ENCODE results near the gene ATP5ME. TPM values are rescaled to one million over a fixed set of nuclear protein-coding genes. Genes with fewer than 3 reads are reported as not detected.

The ATP5ME gene
- total and polyA plus RNA-seq, 2 of the 13 experiments (the other 11 are each of a cell fraction or from before 2014, with no cell fraction given): 305 to 753 TPM

- TF ChIP-seq ZNF672 (CRISPR knock-in tag; IDR thresholded peaks at IDR 0.05) (no peak), NFIC (IDR thresholded peaks at IDR 0.05; ENCODE audit: low read length) (no peak), MLX (CRISPR knock-in tag; IDR thresholded peaks at IDR 0.05) (peak; percentile 12; the same call in 1 of the 2 replicates), ZBTB43 (CRISPR knock-in tag; conservative IDR thresholded peaks at IDR 0.05) (no peak), RELA (CRISPR knock-in tag; IDR thresholded peaks at IDR 0.05) (no peak), DZIP1 (CRISPR knock-in tag; IDR thresholded peaks at IDR 0.05) (peak; percentile 90; the same call in 1 of the 2 replicates), MYNN (CRISPR knock-in tag; IDR thresholded peaks at IDR 0.05; ENCODE audit: low read depth) (no peak)
- TF ChIP-seq, protein P1, sequence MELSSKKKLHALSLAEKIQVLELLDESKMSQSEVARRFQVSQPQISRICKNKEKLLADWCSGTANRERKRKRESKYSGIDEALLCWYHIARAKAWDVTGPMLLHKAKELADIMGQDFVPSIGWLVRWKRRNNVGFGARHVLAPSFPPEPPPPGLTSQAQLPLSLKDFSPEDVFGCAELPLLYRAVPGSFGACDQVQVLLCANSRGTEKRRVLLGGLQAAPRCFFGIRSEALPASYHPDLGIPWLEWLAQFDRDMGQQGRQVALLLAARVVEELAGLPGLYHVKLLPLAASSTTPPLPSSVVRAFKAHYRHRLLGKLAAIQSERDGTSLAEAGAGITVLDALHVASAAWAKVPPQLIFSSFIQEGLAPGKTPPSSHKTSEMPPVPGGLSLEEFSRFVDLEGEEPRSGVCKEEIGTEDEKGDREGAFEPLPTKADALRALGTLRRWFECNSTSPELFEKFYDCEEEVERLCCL (CRISPR knock-in tag; IDR thresholded peaks at IDR 0.05; ENCODE audit: borderline replicate concordance): 0 out of 2 replicates have a peak, but pooled peaks have one; percentile 46
- TF ChIP-seq, protein P2, sequence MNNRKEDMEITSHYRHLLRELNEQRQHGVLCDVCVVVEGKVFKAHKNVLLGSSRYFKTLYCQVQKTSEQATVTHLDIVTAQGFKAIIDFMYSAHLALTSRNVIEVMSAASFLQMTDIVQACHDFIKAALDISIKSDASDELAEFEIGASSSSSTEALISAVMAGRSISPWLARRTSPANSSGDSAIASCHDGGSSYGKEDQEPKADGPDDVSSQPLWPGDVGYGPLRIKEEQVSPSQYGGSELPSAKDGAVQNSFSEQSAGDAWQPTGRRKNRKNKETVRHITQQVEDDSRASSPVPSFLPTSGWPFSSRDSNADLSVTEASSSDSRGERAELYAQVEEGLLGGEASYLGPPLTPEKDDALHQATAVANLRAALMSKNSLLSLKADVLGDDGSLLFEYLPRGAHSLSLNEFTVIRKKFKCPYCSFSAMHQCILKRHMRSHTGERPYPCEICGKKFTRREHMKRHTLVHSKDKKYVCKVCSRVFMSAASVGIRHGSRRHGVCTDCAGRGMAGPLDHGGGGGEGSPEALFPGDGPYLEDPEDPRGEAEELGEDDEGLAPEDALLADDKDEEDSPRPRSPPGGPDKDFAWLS (CRISPR knock-in tag; IDR thresholded peaks at IDR 0.05; ENCODE audit: borderline replicate concordance): no peak
- TF ChIP-seq, protein P3, sequence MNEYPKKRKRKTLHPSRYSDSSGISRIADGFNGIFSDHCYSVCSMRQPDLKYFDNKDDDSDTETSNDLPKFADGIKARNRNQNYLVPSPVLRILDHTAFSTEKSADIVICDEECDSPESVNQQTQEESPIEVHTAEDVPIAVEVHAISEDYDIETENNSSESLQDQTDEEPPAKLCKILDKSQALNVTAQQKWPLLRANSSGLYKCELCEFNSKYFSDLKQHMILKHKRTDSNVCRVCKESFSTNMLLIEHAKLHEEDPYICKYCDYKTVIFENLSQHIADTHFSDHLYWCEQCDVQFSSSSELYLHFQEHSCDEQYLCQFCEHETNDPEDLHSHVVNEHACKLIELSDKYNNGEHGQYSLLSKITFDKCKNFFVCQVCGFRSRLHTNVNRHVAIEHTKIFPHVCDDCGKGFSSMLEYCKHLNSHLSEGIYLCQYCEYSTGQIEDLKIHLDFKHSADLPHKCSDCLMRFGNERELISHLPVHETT (CRISPR knock-in tag; conservative IDR thresholded peaks at IDR 0.05): no peak
- TF ChIP-seq, protein P4, sequence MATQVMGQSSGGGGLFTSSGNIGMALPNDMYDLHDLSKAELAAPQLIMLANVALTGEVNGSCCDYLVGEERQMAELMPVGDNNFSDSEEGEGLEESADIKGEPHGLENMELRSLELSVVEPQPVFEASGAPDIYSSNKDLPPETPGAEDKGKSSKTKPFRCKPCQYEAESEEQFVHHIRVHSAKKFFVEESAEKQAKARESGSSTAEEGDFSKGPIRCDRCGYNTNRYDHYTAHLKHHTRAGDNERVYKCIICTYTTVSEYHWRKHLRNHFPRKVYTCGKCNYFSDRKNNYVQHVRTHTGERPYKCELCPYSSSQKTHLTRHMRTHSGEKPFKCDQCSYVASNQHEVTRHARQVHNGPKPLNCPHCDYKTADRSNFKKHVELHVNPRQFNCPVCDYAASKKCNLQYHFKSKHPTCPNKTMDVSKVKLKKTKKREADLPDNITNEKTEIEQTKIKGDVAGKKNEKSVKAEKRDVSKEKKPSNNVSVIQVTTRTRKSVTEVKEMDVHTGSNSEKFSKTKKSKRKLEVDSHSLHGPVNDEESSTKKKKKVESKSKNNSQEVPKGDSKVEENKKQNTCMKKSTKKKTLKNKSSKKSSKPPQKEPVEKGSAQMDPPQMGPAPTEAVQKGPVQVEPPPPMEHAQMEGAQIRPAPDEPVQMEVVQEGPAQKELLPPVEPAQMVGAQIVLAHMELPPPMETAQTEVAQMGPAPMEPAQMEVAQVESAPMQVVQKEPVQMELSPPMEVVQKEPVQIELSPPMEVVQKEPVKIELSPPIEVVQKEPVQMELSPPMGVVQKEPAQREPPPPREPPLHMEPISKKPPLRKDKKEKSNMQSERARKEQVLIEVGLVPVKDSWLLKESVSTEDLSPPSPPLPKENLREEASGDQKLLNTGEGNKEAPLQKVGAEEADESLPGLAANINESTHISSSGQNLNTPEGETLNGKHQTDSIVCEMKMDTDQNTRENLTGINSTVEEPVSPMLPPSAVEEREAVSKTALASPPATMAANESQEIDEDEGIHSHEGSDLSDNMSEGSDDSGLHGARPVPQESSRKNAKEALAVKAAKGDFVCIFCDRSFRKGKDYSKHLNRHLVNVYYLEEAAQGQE (IDR thresholded peaks at IDR 0.05; ENCODE audit: borderline replicate concordance in 1 of 2, low read depth in 1 of 2, low read length in 2 of 2): 0 out of 4 replicates have a peak, but pooled peaks of 1 of the 2 experiments have one; percentile 8
These were observed at the start of gene ATP5ME, which contains the start of gene MYL5 (continued) for GRCh38 chr4:674172-675035.

All from HepG2 (cell line).